ENCODE results near the gene ZKSCAN7. TPM values are rescaled to one million over a fixed set of nuclear protein-coding genes. Genes with fewer than 3 reads are reported as not detected.

ZKSCAN7 gene
- total RNA-seq, 2 donors from 2014 or later: 0.78 to 1.6 TPM

DNA sequence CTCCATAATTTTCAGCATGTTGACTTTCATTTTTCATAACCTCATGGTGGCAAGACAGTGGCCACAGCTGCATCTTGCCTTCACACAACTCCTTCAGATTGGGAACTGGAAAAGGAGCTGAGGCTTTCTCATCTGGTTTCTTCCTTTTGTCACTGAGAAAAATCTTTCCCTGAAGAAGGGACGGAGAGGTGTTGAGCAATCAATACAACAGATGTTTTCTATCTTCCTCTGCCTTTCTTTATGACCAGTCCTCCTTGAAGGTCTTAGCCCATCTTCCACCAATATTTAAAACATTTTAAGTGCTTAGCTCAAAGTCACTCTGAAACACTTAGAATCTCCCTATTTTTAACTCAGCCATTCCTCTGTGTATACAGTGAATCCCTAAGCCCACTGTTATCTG is 41.6 kb downstream of the ZKSCAN7 start:
- Mint-ChIP-seq H3K4me1 (no peaks in the 10 kb centered on the region), H3K9me3 (peaks cover 18% of the 10 kb centered on the region)

DNA sequence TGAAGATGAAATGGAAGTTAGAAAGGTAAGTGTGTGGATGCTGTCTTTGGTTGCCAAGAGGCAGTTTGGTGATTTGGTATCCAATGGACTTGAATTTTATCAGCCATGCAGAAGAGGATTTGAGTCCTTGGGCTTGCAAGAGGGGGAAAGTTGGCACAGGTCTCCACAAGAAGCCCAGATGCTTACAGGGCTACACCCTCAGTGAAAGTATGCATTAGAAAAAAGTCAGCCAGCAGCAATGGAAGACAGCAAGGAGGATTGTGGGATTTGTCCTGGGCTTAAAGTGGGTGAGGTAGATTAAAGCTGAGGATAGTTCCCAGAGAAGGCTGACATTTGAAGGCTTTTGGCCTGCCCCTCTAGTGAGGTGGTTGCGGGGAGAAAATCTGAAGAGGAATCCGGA is 46.8 kb downstream of the ZKSCAN7 start:
- Mint-ChIP-seq H3K36me3 (ENCODE audit: low read depth) (no peaks in the 10 kb centered on the region), H3K27ac (no peak overlapping the region), H3K4me3 (no peak overlapping the region), H3K9me3 (no peaks in the 10 kb centered on the region), H3K27me3 (no peaks in the 10 kb centered on the region), H3K4me1 (no peaks in the 10 kb centered on the region)
- no peak for ATAC-seq (replicated peaks)

More for the DNA sequence above, 41.6 kb downstream of the ZKSCAN7 start:
- ATAC-seq (replicated peaks): no peak
- no peak overlapping the region for H3K4me3 Mint-ChIP-seq
- H3K36me3 Mint-ChIP-seq (ENCODE audit: low read depth): no peaks in the 10 kb centered on the region
- no peak overlapping the region for H3K27ac Mint-ChIP-seq
- no peaks in the 10 kb centered on the region for H3K27me3 Mint-ChIP-seq

DNA sequence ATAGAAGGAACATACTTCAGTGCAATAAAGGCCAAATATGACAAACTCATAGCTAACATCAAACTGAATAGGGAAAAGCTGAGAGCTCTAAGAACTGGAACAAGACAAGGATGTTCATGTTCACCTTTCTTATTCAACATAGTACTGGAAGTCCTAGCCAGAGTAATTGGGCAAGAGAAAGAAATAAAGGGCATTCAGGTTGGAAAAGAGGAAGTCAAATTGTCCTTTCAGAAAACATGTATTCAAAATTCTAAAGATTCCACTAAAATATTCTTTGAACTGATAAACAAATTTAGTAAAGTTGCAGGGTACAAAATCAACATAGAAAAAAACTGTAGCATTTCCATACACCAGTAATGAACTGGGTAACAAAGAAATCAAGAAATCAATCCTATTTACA is 57.7 kb downstream of the ZKSCAN7 start:
- Mint-ChIP-seq H3K27ac (no peak overlapping the region), H3K9me3 (no peaks in the 10 kb centered on the region), H3K4me3 (no peak overlapping the region), H3K36me3 (ENCODE audit: low read depth) (no peaks in the 10 kb centered on the region), H3K27me3 (peaks cover 5% of the 10 kb centered on the region), H3K4me1 (no peaks in the 10 kb centered on the region)
- ATAC-seq (replicated peaks): no peak

Other genes starting within 250 kb of the ZKSCAN7 start
- gene TCAIM, start 216.4 kb upstream of the ZKSCAN7 start, total RNA-seq: 10 to 100 TPM; 20.5 to 21.5 TPM
- 10 to 100 TPM in 1 of 2 donors, 1 to 10 TPM in 1; 8.6 to 12.1 TPM for gene ZNF445, start 77.5 kb upstream of the ZKSCAN7 start, total RNA-seq
- under 1 TPM in 1 of 2 donors, not detected in 1; 0.08 TPM for gene ZNF660, start 29.8 kb downstream of the ZKSCAN7 start, total RNA-seq
- 1 to 10 TPM; 7.9 to 8.4 TPM for gene ZNF197, start 69.8 kb downstream of the ZKSCAN7 start, total RNA-seq
- gene ZNF35, start 93.5 kb downstream of the ZKSCAN7 start, total RNA-seq: 1 to 10 TPM; 1.6 to 3.0 TPM
- gene ZNF502, start 157.5 kb downstream of the ZKSCAN7 start, total RNA-seq: 1 to 10 TPM in 1 of 2 donors, under 1 TPM in 1; 0.73 to 1.5 TPM
- gene ZNF501, start 174.4 kb downstream of the ZKSCAN7 start, total RNA-seq: 1 to 10 TPM in 1 of 2 donors, under 1 TPM in 1; 0.73 to 1.7 TPM
- gene KIAA1143, start 206.4 kb downstream of the ZKSCAN7 start, total RNA-seq: 10 to 100 TPM; 21.0 to 26.1 TPM
- gene KIF15, start 206.6 kb downstream of the ZKSCAN7 start, total RNA-seq: 10 to 100 TPM; 25.3 to 34.7 TPM

Data from activated T-helper 17 cell treated with anti-CD3 and anti-CD28 coated beads, Interleukin-2, amount 50 U/mL, for 72 hours (primary cell).